Tibial nerve (tissue), 4 donors: ENCODE data around the gene RAB4A.

Source experiments
- EP300 ChIP-seq, 2 donors: sonication (generic); formaldehyde crosslinking; IDR thresholded peaks; one replicate each; pipeline ENCODE4 v1.6.1; 2017; ENCODE audit warnings: antibody characterized with exemption in 2 of 2, mild to moderate bottlenecking in 1 of 2
- POLR2A ChIP-seq, 2 donors: fragments of 450-650 bp; IDR thresholded peaks; one replicate each; pipeline ENCODE4 v1.6.1; 2017; ENCODE audit warnings: antibody characterized with exemption in 2 of 2, mild to moderate bottlenecking in 2 of 2, moderate library complexity in 2 of 2
- TF ChIP-seq, protein P1 (sequence below), 5 experiments: fragments of 200-600 bp in 3 of 5; fragments of 450-650 bp in 2 of 5; sonication (generic) in 3 of 5; IDR thresholded peaks; one replicate each; pipeline ENCODE4 v1.5.1; 2016 to 2019; ENCODE audit warnings: antibody characterized with exemption in 5 of 5, mild to moderate bottlenecking in 3 of 5, moderate library complexity in 2 of 5

DNA sequence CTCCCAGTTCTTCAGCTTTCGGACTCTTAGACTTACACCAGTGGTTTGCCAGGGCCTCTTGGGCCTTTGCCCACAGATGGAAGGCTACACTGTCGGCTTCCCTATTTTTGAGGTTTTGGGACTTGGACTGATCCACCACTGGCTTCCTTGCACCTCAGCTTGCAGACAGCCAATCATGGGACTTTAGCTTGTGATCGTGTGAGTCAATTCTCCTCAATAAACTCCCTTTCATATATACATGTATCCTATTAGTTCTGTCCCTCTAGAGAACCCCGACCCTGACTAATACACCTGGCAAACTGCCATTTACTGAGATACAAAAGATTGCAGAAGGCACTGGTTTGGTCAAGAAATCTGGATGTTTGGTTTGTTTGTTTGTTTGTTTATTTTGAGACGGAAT is 6.4 kb upstream of the RAB4A start:
- TF ChIP-seq, protein P1, sequence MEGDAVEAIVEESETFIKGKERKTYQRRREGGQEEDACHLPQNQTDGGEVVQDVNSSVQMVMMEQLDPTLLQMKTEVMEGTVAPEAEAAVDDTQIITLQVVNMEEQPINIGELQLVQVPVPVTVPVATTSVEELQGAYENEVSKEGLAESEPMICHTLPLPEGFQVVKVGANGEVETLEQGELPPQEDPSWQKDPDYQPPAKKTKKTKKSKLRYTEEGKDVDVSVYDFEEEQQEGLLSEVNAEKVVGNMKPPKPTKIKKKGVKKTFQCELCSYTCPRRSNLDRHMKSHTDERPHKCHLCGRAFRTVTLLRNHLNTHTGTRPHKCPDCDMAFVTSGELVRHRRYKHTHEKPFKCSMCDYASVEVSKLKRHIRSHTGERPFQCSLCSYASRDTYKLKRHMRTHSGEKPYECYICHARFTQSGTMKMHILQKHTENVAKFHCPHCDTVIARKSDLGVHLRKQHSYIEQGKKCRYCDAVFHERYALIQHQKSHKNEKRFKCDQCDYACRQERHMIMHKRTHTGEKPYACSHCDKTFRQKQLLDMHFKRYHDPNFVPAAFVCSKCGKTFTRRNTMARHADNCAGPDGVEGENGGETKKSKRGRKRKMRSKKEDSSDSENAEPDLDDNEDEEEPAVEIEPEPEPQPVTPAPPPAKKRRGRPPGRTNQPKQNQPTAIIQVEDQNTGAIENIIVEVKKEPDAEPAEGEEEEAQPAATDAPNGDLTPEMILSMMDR (IDR thresholded peaks at IDR 0.05) = no peak
- TF ChIP-seq POLR2A (IDR thresholded peaks at IDR 0.05) (no peak), EP300 (IDR thresholded peaks at IDR 0.05) (no peak)
